HL-60 (cell line): ENCODE measurements around the gene BCAS3.

Experiments used
- DNase-seq, 2 experiments: peaks; one replicate each; pipeline ENCODE4 v3.0.0-alpha.2; 2010 to 2020; ENCODE audit warnings: low read depth in 1 of 2, low spot score in 1 of 2
- H3K27ac ChIP-seq: fragments of 250-450 bp; sonication (Bioruptor Pico); replicated peaks from 2 replicates; pipeline ENCODE4 v1.5.1; 2020; ENCODE audit warnings: mild to moderate bottlenecking, moderate library complexity
- H3K27me3 ChIP-seq: fragments of 250-450 bp; sonication (Bioruptor Pico); 2 replicates; pipeline ENCODE4 v1.5.1; 2021; ENCODE audit warnings: mild to moderate bottlenecking, moderate library complexity; ENCODE audit not compliant: insufficient read depth, poor library complexity, severe bottlenecking
- H3K4me3 ChIP-seq: replicated peaks from 2 replicates; pipeline ENCODE4 v1.5.1; 2011; ENCODE audit warnings: mild to moderate bottlenecking, control low read depth, low read length; ENCODE audit not compliant: insufficient read depth
- CTCF ChIP-seq: IDR thresholded peaks from one replicate; pipeline ENCODE4 v1.5.1; 2011; ENCODE audit warnings: low read length, control low read depth, inconsistent platforms; ENCODE audit not compliant: insufficient read depth
- GABPA ChIP-seq: IDR thresholded peaks from 2 replicates; pipeline ENCODE4 v1.6.1; 2012; ENCODE audit warnings: low read depth
- POLR2AphosphoS5 ChIP-seq: IDR thresholded peaks from 2 replicates; pipeline ENCODE4 v1.6.1; 2012; ENCODE audit warnings: low read depth
- REST ChIP-seq: IDR thresholded peaks from 2 replicates; pipeline ENCODE4 v1.6.1; 2012; ENCODE audit warnings: low read depth; ENCODE audit not compliant: insufficient replicate concordance
- SPI1 ChIP-seq: IDR thresholded peaks from 2 replicates; pipeline ENCODE4 v1.6.1; 2012; ENCODE audit warnings: low read depth, mild to moderate bottlenecking, borderline replicate concordance

The BCAS3 gene

GRCh38 chr17:61402073-61402541 lies 724.5 kb downstream of the BCAS3 start:
- peaks cover 82% of the 10 kb centered on the region for H3K27me3 ChIP-seq
- TF ChIP-seq CTCF (no peak), SPI1 (no peak), REST (no peak), POLR2AphosphoS5 (no peak), GABPA (no peak)
- H3K4me3 ChIP-seq = no peak overlapping the region
- DNase-seq = no peak
- no peak overlapping the region for H3K27ac ChIP-seq

GRCh38 chr17:61402978-61403800 lies 725.5 kb downstream of the BCAS3 start:
- no peak overlapping the region for H3K27ac ChIP-seq
- H3K27me3 ChIP-seq = peaks cover 80% of the 10 kb centered on the region
- H3K4me3 ChIP-seq = no peak overlapping the region
- no peak for DNase-seq
- no peak for TF ChIP-seq REST
- TF ChIP-seq SPI1 = no peak
- TF ChIP-seq CTCF = no peak
- TF ChIP-seq POLR2AphosphoS5 = no peak
- TF ChIP-seq GABPA = no peak

GRCh38 chr17:61403801-61404662 lies 726.4 kb downstream of the BCAS3 start:
- no peak overlapping the region for H3K27ac ChIP-seq
- no peak for DNase-seq
- H3K4me3 ChIP-seq = no peak overlapping the region
- no peak for TF ChIP-seq REST
- TF ChIP-seq POLR2AphosphoS5 = no peak
- no peak for TF ChIP-seq SPI1
- no peak for TF ChIP-seq GABPA
- TF ChIP-seq CTCF = no peak
- peaks cover 81% of the 10 kb centered on the region for H3K27me3 ChIP-seq
